Tibial nerve (tissue), 4 donors: ENCODE measurements around the gene KRT5.

ENCODE experiments used
- EP300 ChIP-seq, 2 donors: sonication (generic); formaldehyde crosslinking; IDR thresholded peaks; one replicate each; pipeline ENCODE4 v1.6.1; 2017; ENCODE audit warnings: antibody characterized with exemption in 2 of 2, mild to moderate bottlenecking in 1 of 2
- POLR2A ChIP-seq, 2 donors: fragments of 450-650 bp; IDR thresholded peaks; one replicate each; pipeline ENCODE4 v1.6.1; 2017; ENCODE audit warnings: antibody characterized with exemption in 2 of 2, mild to moderate bottlenecking in 2 of 2, moderate library complexity in 2 of 2
- TF ChIP-seq, protein P1 (sequence below), 5 experiments: fragments of 200-600 bp in 3 of 5; fragments of 450-650 bp in 2 of 5; sonication (generic) in 3 of 5; IDR thresholded peaks; one replicate each; pipeline ENCODE4 v1.5.1; 2016 to 2019; ENCODE audit warnings: antibody characterized with exemption in 5 of 5, mild to moderate bottlenecking in 3 of 5, moderate library complexity in 2 of 5

DNA sequence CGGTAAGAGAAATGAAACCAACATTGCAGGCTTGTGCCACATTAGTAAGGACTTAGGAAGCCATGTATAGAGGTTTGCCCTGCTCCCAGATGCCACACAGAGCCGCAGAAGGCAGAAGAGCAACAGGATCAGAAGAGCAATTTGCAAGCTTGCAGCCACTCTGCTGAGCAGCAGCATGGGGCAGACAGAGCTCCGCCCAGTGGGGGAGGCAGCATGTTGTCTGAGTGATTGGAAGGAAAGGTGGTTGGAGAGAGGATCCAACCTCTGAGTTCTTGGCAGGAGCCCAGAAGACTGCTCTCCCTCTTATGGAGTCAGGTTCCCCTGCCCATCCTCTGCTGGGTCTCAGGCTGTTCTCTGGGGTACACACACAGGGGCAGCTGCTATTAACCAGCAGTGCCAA lies 24.8 kb downstream of the KRT5 start:
- TF ChIP-seq, protein P1, sequence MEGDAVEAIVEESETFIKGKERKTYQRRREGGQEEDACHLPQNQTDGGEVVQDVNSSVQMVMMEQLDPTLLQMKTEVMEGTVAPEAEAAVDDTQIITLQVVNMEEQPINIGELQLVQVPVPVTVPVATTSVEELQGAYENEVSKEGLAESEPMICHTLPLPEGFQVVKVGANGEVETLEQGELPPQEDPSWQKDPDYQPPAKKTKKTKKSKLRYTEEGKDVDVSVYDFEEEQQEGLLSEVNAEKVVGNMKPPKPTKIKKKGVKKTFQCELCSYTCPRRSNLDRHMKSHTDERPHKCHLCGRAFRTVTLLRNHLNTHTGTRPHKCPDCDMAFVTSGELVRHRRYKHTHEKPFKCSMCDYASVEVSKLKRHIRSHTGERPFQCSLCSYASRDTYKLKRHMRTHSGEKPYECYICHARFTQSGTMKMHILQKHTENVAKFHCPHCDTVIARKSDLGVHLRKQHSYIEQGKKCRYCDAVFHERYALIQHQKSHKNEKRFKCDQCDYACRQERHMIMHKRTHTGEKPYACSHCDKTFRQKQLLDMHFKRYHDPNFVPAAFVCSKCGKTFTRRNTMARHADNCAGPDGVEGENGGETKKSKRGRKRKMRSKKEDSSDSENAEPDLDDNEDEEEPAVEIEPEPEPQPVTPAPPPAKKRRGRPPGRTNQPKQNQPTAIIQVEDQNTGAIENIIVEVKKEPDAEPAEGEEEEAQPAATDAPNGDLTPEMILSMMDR (IDR thresholded peaks at IDR 0.05) = no peak
- no peak for TF ChIP-seq POLR2A (IDR thresholded peaks at IDR 0.05)
- TF ChIP-seq EP300 (IDR thresholded peaks at IDR 0.05) = no peak
